ENCODE data around the gene TOGARAM2. TPM values are rescaled to one million over a fixed set of nuclear protein-coding genes. Genes with fewer than 3 reads are reported as not detected.

Gene TOGARAM2
- polyA plus RNA-seq, 1 donor (not counting 4 experiments of a cell fraction or from before 2014, with no cell fraction given), result 0.10 TPM

DNA sequence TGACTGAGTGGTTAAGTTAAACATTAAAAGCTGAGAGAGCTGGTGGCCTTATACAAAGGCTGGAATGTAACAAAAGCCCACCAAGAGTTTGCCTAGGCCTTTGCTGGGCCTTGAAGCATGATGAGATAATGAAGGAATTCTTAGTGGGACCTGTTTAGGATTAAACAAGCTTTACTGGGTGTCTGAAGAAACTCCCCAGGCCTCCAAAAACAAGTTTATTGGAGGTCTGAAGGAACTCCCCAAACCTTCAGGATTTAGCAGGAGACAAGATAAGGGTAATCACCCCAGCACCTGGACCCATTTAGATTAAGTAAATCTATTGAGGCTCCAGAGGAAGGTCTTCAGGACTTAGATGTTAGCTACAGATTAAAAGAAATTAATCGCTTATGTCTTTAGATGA, 74.5 kb downstream of the TOGARAM2 start:
- TF ChIP-seq EZH2 (IDR thresholded peaks at IDR 0.05; ENCODE audit: low read length), result no peak
- TF ChIP-seq, protein P1, sequence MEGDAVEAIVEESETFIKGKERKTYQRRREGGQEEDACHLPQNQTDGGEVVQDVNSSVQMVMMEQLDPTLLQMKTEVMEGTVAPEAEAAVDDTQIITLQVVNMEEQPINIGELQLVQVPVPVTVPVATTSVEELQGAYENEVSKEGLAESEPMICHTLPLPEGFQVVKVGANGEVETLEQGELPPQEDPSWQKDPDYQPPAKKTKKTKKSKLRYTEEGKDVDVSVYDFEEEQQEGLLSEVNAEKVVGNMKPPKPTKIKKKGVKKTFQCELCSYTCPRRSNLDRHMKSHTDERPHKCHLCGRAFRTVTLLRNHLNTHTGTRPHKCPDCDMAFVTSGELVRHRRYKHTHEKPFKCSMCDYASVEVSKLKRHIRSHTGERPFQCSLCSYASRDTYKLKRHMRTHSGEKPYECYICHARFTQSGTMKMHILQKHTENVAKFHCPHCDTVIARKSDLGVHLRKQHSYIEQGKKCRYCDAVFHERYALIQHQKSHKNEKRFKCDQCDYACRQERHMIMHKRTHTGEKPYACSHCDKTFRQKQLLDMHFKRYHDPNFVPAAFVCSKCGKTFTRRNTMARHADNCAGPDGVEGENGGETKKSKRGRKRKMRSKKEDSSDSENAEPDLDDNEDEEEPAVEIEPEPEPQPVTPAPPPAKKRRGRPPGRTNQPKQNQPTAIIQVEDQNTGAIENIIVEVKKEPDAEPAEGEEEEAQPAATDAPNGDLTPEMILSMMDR (optimal IDR thresholded peaks at IDR 0.05 in 1 of 3, IDR thresholded peaks at IDR 0.05 in 1 of 3, conservative IDR thresholded peaks at IDR 0.05 in 1 of 3; ENCODE audit: extremely low read depth in 1 of 3, insufficient read depth in 2 of 3, low read length in 3 of 3), result no peak
- Histone ChIP-seq H3K36me3 (ENCODE audit: control insufficient read depth in 2 of 2, extremely low read depth in 1 of 2, insufficient read depth in 2 of 2, low read length in 2 of 2) (no peaks in the 10 kb centered on the region), H3K9me3 (ENCODE audit: control insufficient read depth, low read depth, low read length) (no peaks in the 10 kb centered on the region), H3K4me1 (ENCODE audit: control insufficient read depth, extremely low read depth, insufficient read depth, low read length) (peaks cover 16% of the 10 kb centered on the region), H3K79me2 (ENCODE audit: control insufficient read depth, insufficient read depth, low read length) (no peaks in the 10 kb centered on the region), H3K9me1 (ENCODE audit: control insufficient read depth, extremely low read depth, insufficient read depth, low read length) (no peaks in the 10 kb centered on the region), H3K4me2 (ENCODE audit: control insufficient read depth, extremely low read depth, insufficient read depth, low read depth, low read length) (no peak overlapping the region), H3K27ac (ENCODE audit: control insufficient read depth, insufficient read depth, low read length) (no peak overlapping the region), H3K27me3 (ENCODE audit: control insufficient read depth, extremely low read depth, insufficient read depth, low read length) (no peaks in the 10 kb centered on the region), H2AFZ (ENCODE audit: control insufficient read depth, low read length) (no peak overlapping the region), H4K20me1 (ENCODE audit: control insufficient read depth, extremely low read depth, insufficient read depth, low read length) (no peaks in the 10 kb centered on the region), H3K4me3 (ENCODE audit: control insufficient read depth in 2 of 3, extremely low read depth in 1 of 3, insufficient read depth in 2 of 3, low read depth in 1 of 3, low read length in 3 of 3) (no peak overlapping the region), H3K9ac (ENCODE audit: control insufficient read depth, extremely low read depth, insufficient read depth, low read length) (no peak overlapping the region)
- dilution Hi-C loops (cut with MboI; ENCODE audit: extremely low pct_ligation_motif_present, low sequenced_read_pairs), result loop anchor here (25.0 kb wide), 1 partner anchor 132 kb away; no protein-coding TSS in a partner anchor
- FAIRE-seq (no peak), DNase-seq (ENCODE audit: low read depth, low spot score) (no peak)

DNA sequence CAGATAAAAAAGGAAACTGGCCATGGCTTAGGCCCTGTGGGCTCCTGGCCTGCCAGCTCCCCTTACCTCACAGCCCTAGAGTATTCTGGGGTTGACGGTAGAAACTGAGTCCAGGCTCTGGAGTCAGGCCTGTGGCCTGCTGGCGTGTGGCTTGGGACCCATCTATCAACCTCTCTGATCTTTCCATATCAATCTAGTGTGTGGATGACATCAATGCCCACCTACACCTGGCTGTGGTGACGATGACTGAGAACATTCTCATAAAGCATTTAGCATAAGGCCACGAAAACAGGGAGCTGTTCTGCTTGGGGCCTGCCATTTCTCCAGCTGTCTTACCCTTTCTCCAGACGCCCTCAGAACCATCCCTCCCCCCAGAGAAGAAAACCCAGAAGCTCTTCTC, 75.4 kb downstream of the TOGARAM2 start:
- H2AFZ ChIP-seq (ENCODE audit: control insufficient read depth, low read length), result no peak overlapping the region
- dilution Hi-C loops (cut with MboI; ENCODE audit: extremely low pct_ligation_motif_present, low sequenced_read_pairs), result loop anchor here (25.0 kb wide), 1 partner anchor 131 kb away; no protein-coding TSS in a partner anchor
- no peak for FAIRE-seq

More for the DNA sequence above, 75.4 kb downstream of the TOGARAM2 start:
- Histone ChIP-seq H3K4me2 (ENCODE audit: control insufficient read depth, extremely low read depth, insufficient read depth, low read depth, low read length) (no peak overlapping the region), H3K79me2 (ENCODE audit: control insufficient read depth, insufficient read depth, low read length) (no peaks in the 10 kb centered on the region), H3K27me3 (ENCODE audit: control insufficient read depth, extremely low read depth, insufficient read depth, low read length) (no peaks in the 10 kb centered on the region), H3K9ac (ENCODE audit: control insufficient read depth, extremely low read depth, insufficient read depth, low read length) (no peak overlapping the region), H3K27ac (ENCODE audit: control insufficient read depth, insufficient read depth, low read length) (no peak overlapping the region), H3K9me3 (ENCODE audit: control insufficient read depth, low read depth, low read length) (no peaks in the 10 kb centered on the region), H3K4me3 (ENCODE audit: control insufficient read depth in 2 of 3, extremely low read depth in 1 of 3, insufficient read depth in 2 of 3, low read depth in 1 of 3, low read length in 3 of 3) (no peak overlapping the region), H3K36me3 (ENCODE audit: control insufficient read depth in 2 of 2, extremely low read depth in 1 of 2, insufficient read depth in 2 of 2, low read length in 2 of 2) (no peaks in the 10 kb centered on the region), H3K4me1 (ENCODE audit: control insufficient read depth, extremely low read depth, insufficient read depth, low read length) (peaks cover 16% of the 10 kb centered on the region), H3K9me1 (ENCODE audit: control insufficient read depth, extremely low read depth, insufficient read depth, low read length) (no peaks in the 10 kb centered on the region), H4K20me1 (ENCODE audit: control insufficient read depth, extremely low read depth, insufficient read depth, low read length) (no peaks in the 10 kb centered on the region)
- no peak for TF ChIP-seq EZH2 (IDR thresholded peaks at IDR 0.05; ENCODE audit: low read length)
- TF ChIP-seq, protein P1 (optimal IDR thresholded peaks at IDR 0.05 in 1 of 3, IDR thresholded peaks at IDR 0.05 in 1 of 3, conservative IDR thresholded peaks at IDR 0.05 in 1 of 3; ENCODE audit: extremely low read depth in 1 of 3, insufficient read depth in 2 of 3, low read length in 3 of 3), result no peak
- no peak for DNase-seq (ENCODE audit: low read depth, low spot score)

Data from keratinocyte (primary cell).